Endothelial cell (in vitro differentiated cells): ENCODE data around the gene NGEF. TPM values are rescaled to one million over a fixed set of nuclear protein-coding genes. Genes with fewer than 3 reads are reported as not detected.
"Not testable (repeated sequence)": the region's sequence is repeated elsewhere in the genome, so short reads cannot be mapped to it uniquely, and the experiment has no call there.

Experiments used
- DNase-seq: peaks from one replicate; pipeline ENCODE4 v3.0.0; 2021; ENCODE audit warnings: low spot score
- H3K27ac Mint-ChIP-seq: one replicate; pipeline ENCODE4 v1.8.0; 2021; ENCODE audit warnings: mixed read lengths, inconsistent platforms; ENCODE audit not compliant: unreplicated experiment
- H3K27me3 Mint-ChIP-seq: one replicate; pipeline ENCODE4 v1.8.0; 2021; ENCODE audit warnings: mild to moderate bottlenecking, moderate library complexity, mixed read lengths, inconsistent platforms; ENCODE audit not compliant: unreplicated experiment
- H3K36me3 Mint-ChIP-seq: one replicate; pipeline ENCODE4 v1.8.0; 2021; ENCODE audit warnings: mild to moderate bottlenecking, low read depth, mixed read lengths, inconsistent platforms; ENCODE audit not compliant: unreplicated experiment
- H3K4me1 Mint-ChIP-seq: one replicate; pipeline ENCODE4 v1.8.0; 2021; ENCODE audit warnings: mild to moderate bottlenecking, mixed read lengths, inconsistent platforms; ENCODE audit not compliant: unreplicated experiment
- H3K4me3 Mint-ChIP-seq: one replicate; pipeline ENCODE4 v1.8.0; 2021; ENCODE audit warnings: mild to moderate bottlenecking, mixed read lengths, inconsistent platforms; ENCODE audit not compliant: unreplicated experiment
- H3K9me3 Mint-ChIP-seq: one replicate; pipeline ENCODE4 v1.8.0; 2021; ENCODE audit warnings: mixed read lengths, inconsistent platforms; ENCODE audit not compliant: unreplicated experiment
- total RNA-seq: library from RNA; stranded (reverse); fragmentation: NEBNext Ultra II Directional; extraction: Animal tissue kit (Norgen Biotek cat#: 25700); gene quantifications from one replicate; pipeline ENCODE4 v1.2.1, GENCODE V29; 2021; ENCODE audit not compliant: unreplicated experiment
- TF ChIP-seq, protein P1 (sequence below): fragments of 200-600 bp; sonication (generic); IDR thresholded peaks from one replicate; pipeline ENCODE4 v1.5.0; 2021; ENCODE audit warnings: antibody characterized with exemption; ENCODE audit not compliant: unreplicated experiment

NGEF gene
- total RNA-seq, 1 donor from 2014 or later, result 1.4 TPM

DNA sequence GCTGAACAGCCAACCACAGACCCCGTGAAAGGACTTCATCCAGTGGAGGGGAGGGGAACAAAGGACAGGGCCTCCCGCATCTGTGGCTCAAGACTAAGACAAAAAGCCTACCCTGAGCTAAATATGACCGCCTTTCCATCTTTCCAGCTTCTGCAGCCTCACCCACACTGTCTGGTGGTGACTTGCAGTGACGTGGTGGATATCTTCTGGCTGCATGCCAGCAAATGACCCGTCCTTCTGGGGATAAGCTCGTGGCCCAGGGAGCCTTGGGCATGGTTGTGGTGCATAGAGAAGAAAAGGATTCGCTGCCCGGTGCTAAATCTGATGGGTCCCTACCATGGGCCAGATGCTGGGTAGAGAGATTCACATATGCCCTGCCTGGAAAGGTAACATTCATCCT, 8.7 kb upstream of the NGEF start:
- H3K36me3 Mint-ChIP-seq, result no peaks in the 10 kb centered on the region
- H3K4me3 Mint-ChIP-seq, result no peak overlapping the region
- TF ChIP-seq, protein P1, sequence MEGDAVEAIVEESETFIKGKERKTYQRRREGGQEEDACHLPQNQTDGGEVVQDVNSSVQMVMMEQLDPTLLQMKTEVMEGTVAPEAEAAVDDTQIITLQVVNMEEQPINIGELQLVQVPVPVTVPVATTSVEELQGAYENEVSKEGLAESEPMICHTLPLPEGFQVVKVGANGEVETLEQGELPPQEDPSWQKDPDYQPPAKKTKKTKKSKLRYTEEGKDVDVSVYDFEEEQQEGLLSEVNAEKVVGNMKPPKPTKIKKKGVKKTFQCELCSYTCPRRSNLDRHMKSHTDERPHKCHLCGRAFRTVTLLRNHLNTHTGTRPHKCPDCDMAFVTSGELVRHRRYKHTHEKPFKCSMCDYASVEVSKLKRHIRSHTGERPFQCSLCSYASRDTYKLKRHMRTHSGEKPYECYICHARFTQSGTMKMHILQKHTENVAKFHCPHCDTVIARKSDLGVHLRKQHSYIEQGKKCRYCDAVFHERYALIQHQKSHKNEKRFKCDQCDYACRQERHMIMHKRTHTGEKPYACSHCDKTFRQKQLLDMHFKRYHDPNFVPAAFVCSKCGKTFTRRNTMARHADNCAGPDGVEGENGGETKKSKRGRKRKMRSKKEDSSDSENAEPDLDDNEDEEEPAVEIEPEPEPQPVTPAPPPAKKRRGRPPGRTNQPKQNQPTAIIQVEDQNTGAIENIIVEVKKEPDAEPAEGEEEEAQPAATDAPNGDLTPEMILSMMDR, result no peak
- H3K27me3 Mint-ChIP-seq, result peaks cover 5% of the 10 kb centered on the region
- DNase-seq, result no peak
- no peaks in the 10 kb centered on the region for H3K9me3 Mint-ChIP-seq
- H3K27ac Mint-ChIP-seq, result no peak overlapping the region
- H3K4me1 Mint-ChIP-seq, result no peaks in the 10 kb centered on the region

DNA sequence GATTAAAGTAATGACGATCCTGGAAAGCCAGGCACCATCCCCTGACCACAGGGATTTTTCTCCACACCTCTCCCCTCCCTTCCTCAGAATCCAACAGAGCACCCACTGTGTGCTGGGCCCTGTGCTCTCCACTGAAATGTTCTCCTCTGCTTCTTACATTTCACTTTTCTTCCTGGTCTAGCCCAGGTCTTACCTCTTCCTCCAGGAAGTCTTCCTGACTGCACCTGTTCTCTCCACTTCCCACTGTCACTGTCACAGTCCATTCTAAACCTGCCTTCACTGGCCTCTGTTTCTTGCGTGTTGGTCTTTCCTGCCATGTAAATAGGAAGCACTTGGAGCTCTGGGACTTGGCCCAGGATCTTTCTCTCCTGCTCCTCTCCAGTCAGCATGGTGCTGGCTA, 7.4 kb upstream of the NGEF start:
- no peak for DNase-seq
- Mint-ChIP-seq H3K27ac (no peak overlapping the region), H3K27me3 (peaks cover 5% of the 10 kb centered on the region), H3K36me3 (no peaks in the 10 kb centered on the region), H3K4me1 (no peaks in the 10 kb centered on the region), H3K4me3 (no peak overlapping the region), H3K9me3 (no peaks in the 10 kb centered on the region)
- TF ChIP-seq, protein P1, result no peak

- not testable (repeated sequence) for DNase-seq, H3K27me3 Mint-ChIP-seq, H3K27ac Mint-ChIP-seq, H3K9me3 Mint-ChIP-seq, H3K36me3 Mint-ChIP-seq, H3K4me3 Mint-ChIP-seq, H3K4me1 Mint-ChIP-seq
These were observed 6.6 kb upstream of the NGEF start for GRCh38 chr2:233019610-233020009.

DNA sequence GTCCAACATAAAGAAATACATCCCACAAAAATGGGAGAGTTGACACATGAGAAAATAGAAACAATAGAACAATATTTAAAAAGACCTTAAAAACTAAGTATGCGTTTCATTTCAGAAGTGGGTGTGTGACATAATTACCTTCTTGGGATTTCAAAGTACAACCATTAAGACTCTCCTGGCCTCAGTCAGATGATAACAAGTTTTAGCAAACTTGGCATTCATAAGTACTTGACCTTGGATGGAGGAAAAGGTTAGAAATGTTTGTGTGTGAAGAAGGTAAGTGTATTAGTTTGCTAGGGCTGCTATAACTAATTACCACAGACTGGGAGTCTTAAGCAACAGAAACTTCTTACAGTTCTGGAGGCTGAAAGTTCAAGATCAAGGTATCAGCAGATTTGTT, 4.9 kb upstream of the NGEF start:
- H3K4me3 Mint-ChIP-seq, result no peak overlapping the region
- H3K27me3 Mint-ChIP-seq, result peaks cover 5% of the 10 kb centered on the region
- no peaks in the 10 kb centered on the region for H3K36me3 Mint-ChIP-seq
- H3K27ac Mint-ChIP-seq, result no peak overlapping the region
- no peaks in the 10 kb centered on the region for H3K4me1 Mint-ChIP-seq
- no peak for DNase-seq
- no peaks in the 10 kb centered on the region for H3K9me3 Mint-ChIP-seq
- TF ChIP-seq, protein P1, result no peak

GRCh38 chr2:233015019-233015645, 2.1 kb upstream of the NGEF start:
- DNase-seq, result no peak
- H3K27me3 Mint-ChIP-seq, result peaks cover 1% of the 10 kb centered on the region
- H3K4me1 Mint-ChIP-seq, result no peaks in the 10 kb centered on the region
- no peaks in the 10 kb centered on the region for H3K36me3 Mint-ChIP-seq
- TF ChIP-seq, protein P1, result no peak
- H3K27ac Mint-ChIP-seq, result no peak overlapping the region
- no peak overlapping the region for H3K4me3 Mint-ChIP-seq
- no peaks in the 10 kb centered on the region for H3K9me3 Mint-ChIP-seq
